Omental fat pad (tissue), 4 donors: Measurements from ENCODE around the gene GRIP1. TPM values are rescaled to one million over a fixed set of nuclear protein-coding genes. Genes with fewer than 3 reads are reported as not detected.
"Not testable (repeated sequence)": the region's sequence is repeated elsewhere in the genome, so short reads cannot be mapped to it uniquely, and the experiment has no call there.

Source experiments
- ATAC-seq: fragments of 150-250 bp; one replicate; pipeline ENCODE4 v1.9.1; 2016; ENCODE audit warnings: mild to moderate bottlenecking, moderate library complexity; ENCODE audit not compliant: low FRiP score
- DNase-seq: peaks from one replicate; pipeline ENCODE4 v3.0.0-alpha.2; 2019; ENCODE audit warnings: low spot score
- small RNA-seq: library from RNA; depleted of rRNA; stranded (forward); fragments of <200 nt; gene quantifications from one replicate; pipeline ENCODE3, GENCODE V24; 2016
- total RNA-seq, 4 donors: library from RNA; depleted of rRNA; stranded (reverse); fragments of >200 nt; gene quantifications; one replicate each; pipeline ENCODE4 v1.1.0, GENCODE V29; 2016
- TF ChIP-seq, protein P1 (sequence below), 3 donors: fragments of 450-650 bp; IDR thresholded peaks; one replicate each; pipeline ENCODE4 v1.5.1; 2016 to 2017; ENCODE audit warnings: antibody characterized with exemption in 3 of 3, mild to moderate bottlenecking in 3 of 3, moderate library complexity in 2 of 3

GRIP1 gene
- total RNA-seq, 4 donors from 2014 or later = 1.2 to 4.9 (median 2.9) TPM

DNA sequence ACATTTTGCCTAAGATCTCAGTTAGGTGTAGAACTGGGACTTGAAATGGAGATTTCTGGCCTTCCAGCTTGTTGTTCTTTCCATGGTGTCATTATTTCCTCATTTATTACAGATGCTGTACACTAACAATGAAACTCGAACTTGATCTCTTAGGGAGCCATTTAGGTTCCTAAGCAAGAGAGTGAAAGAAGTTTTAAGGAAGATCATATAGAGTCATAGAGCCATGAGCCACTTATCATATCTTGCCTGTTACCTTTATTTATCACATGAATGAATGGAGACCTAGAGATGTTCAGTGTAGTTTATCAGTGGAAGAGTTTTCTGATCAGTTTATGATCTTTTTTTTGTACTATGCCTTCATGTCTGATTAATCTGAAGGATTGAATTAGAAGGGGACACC is 366.7 kb downstream of the GRIP1 start:
- ATAC-seq = no peak
- TF ChIP-seq, protein P1, sequence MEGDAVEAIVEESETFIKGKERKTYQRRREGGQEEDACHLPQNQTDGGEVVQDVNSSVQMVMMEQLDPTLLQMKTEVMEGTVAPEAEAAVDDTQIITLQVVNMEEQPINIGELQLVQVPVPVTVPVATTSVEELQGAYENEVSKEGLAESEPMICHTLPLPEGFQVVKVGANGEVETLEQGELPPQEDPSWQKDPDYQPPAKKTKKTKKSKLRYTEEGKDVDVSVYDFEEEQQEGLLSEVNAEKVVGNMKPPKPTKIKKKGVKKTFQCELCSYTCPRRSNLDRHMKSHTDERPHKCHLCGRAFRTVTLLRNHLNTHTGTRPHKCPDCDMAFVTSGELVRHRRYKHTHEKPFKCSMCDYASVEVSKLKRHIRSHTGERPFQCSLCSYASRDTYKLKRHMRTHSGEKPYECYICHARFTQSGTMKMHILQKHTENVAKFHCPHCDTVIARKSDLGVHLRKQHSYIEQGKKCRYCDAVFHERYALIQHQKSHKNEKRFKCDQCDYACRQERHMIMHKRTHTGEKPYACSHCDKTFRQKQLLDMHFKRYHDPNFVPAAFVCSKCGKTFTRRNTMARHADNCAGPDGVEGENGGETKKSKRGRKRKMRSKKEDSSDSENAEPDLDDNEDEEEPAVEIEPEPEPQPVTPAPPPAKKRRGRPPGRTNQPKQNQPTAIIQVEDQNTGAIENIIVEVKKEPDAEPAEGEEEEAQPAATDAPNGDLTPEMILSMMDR (IDR thresholded peaks at IDR 0.05) = no peak
- no peak for DNase-seq

DNA sequence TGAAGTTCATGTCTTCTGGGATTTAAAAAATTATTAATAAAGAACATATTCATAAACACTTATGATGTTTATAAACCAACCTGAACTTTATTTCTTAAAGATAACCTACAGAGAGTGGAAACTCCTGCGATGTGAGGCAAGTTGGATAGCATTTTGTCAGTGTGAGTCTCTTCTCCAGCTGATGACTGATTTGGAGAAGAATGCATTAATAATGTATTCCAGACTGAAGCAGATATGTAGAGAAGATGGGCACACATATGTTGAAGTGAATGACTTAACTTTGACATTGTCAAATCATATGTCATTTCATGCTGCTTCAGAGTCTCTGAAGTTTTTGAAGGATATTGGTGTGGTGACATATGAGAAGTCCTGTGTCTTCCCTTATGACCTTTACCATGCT is 369.3 kb downstream of the GRIP1 start:
- DNase-seq (no peak), ATAC-seq (no peak)
- TF ChIP-seq, protein P1 (IDR thresholded peaks at IDR 0.05) = no peak

DNA sequence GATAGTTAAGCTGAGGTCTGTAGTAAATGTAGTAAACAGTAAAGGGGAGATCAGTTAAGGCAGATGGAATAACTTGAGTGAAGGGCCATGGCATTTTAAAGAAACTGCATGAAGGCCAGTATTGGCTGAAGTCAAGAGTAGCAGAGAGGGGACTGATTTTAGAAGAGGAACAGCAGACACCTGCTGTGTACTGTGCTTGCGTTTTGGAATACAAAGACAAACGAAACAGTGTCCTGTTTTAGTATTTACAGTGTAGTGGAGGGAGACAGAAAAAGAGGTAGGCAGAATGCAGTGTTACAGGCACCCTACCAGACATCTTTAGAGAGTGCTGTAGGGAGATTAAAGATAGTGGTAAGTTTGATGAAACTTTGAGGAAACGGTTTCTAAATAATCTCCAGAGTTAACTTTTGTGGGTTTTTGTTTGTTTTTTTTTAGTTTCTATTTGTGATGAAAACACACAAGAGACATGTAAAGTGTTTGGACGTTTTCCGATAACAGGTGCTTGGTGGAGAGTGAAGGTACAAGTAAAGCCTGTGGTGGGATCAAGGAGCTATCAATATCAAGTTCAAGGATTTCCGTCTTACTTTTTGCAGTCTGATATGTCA is 374.5 kb downstream of the GRIP1 start:
- DNase-seq = no peak
- TF ChIP-seq, protein P1 (IDR thresholded peaks at IDR 0.05) = no peak
- no peak for ATAC-seq

DNA sequence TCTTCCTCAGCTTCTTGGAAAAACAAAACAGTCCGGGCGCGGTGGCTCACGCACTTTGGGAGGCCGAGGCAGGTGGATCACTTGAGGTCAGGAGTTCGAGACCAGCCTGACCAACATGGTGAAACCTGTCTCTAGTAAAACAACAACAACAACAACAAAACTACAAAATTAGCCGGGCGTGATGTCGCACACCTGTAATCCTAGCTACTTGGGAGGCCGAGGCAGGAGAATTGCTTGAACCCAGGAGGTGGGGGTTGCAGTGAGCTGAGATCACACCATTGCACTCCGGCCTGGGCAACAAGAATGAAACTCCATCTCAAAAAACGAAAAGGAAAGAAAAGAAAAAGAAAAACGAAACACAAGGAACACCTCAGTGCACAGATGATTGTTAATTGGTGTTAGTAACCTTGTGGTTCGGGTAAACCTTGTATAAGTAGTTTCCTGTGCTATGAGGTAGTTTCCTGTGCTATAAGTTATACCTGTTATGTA is 375.5 kb downstream of the GRIP1 start:
- DNase-seq, ATAC-seq: not testable (repeated sequence)

DNA sequence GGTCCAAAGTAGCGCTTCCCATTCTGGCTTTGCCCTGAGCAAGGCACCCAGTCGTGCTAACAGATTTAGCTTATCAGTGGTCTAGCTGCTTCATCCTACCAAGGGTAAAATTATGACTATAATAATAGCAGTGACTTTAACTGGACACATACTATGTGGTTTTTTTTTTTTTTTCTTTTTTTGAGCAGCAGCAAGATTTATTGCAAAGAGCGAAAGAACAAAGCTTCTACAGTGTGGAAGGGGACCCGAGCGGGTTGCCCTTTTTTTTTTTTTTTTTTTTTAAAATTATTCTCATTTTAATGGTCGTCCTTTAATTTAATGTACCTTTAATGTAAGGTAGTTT is 376.1 kb downstream of the GRIP1 start:
- TF ChIP-seq, protein P1 (IDR thresholded peaks at IDR 0.05) = no peak
- DNase-seq = no peak
- ATAC-seq = no peak

DNA sequence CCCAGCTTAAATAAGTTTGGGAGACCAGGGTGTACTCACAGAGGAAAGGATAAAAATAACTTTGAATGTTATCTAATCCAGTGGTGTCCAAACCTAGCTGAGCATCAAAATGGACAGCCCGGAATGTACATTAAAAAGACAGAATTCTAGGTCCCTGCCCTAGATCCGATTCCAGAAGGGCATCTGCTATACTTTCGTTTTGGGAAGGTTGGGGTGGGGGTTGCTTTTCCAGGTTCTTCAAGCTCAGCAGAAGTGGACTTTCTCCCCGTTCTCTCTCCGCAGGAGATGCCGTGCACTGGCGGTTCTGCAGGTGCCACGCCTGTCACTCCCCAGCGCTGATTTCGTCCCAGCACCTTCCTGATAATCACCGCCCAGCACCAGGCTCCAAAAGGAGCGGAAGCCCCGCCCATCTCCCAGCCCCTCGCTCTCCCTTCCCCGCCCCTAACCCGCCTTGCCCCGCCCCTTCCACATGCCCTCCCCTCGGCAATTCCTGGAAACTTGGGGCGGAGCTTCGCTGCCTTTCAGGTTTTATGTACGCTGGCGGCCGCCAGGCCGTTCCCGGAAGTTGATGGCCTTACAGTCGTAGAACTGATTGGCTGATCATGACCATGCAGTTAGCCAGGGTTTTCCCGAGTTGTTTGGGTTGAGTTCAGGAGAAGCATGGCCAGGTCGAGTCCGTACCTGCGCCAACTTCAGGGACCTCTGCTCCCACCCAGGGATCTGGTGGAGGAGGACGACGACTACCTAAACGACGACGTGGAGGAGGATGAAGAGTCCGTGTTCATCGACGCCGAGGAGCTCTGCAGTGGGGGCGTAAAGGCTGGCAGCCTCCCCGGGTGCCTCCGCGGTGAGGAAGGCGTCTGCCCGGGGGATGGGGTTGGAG is 376.7 kb downstream of the GRIP1 start, which contains the start of gene HELB:
Gene HELB, plus strand, starts transcription at position 550 of the 883 bp plus-strand sequence. Its CDS starts 111 bp downstream, at position 661.
- TF ChIP-seq, protein P1 (IDR thresholded peaks at IDR 0.05) = no peak
- ATAC-seq = peak; percentile 98
- DNase-seq = peak; percentile 98

DNA sequence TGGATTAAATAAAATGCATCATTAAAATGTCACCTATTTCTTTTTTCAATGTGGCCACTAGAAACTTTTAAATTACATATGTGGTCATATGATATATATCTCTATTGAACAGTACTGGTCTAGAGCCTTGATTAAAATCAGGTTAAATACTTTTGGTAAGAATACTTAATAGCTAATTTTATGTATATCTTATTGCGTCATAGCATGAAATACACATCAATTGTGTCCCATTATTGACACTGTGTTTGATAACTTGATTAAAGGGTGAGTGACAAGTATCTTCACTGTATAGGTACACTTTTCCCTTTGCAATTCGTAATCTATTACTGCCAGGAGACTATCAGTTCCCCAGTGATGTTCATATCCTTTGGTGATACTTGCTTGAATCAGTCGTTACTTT is 381.0 kb downstream of the GRIP1 start:
- ATAC-seq = no peak
- DNase-seq = no peak
- TF ChIP-seq, protein P1 (IDR thresholded peaks at IDR 0.05) = no peak

Small RNAs within 50 kb of the gene (small RNA-seq; reads per million reads assigned to genes)
- gene OSBPL9P5 = not detected
